Measurements from ENCODE around the gene PLVAP. TPM values are rescaled to one million over a fixed set of nuclear protein-coding genes. Genes with fewer than 3 reads are reported as not detected.

The PLVAP gene
- total and polyA plus RNA-seq, 9 of the 15 experiments (the other 6 are each of a cell fraction or from before 2014, with no cell fraction given) = 0.09 to 0.84 (median 0.51) TPM; not detected in 4

- 0 out of 2 replicates have a peak, but pooled peaks have one; percentile 32 for TF ChIP-seq CLOCK (CRISPR knock-in tag; IDR thresholded peaks at IDR 0.05; ENCODE audit: borderline replicate concordance)
- no peak for TF ChIP-seq ZNF586 (CRISPR knock-in tag; conservative IDR thresholded peaks at IDR 0.05)
- TF ChIP-seq NCOA6 (IDR thresholded peaks at IDR 0.05) = peak; percentile 99
- no peak for TF ChIP-seq ZNF23 (CRISPR knock-in tag; IDR thresholded peaks at IDR 0.05)
- TF ChIP-seq BRF2 (IDR thresholded peaks at IDR 0.05; ENCODE audit: borderline replicate concordance, insufficient read depth, insufficient read length) = no peak
- peak; percentile 73; the same call in 1 of the 2 replicates for TF ChIP-seq ETV1 (tag; conservative IDR thresholded peaks at IDR 0.05; ENCODE audit: low read depth)
- peak; percentile 18 for TF ChIP-seq ZBTB7A (IDR thresholded peaks at IDR 0.05; ENCODE audit: borderline replicate concordance, control insufficient read depth, low read depth, low read length)
- no peak for TF ChIP-seq CC2D1A (IDR thresholded peaks at IDR 0.05)
- no peak for TF ChIP-seq ZBTB5 (IDR thresholded peaks at IDR 0.05)
- TF ChIP-seq FOXJ3 (CRISPR knock-in tag; IDR thresholded peaks at IDR 0.05) = no peak
- no peak for TF ChIP-seq ZNF217 (CRISPR knock-in tag; IDR thresholded peaks at IDR 0.05)
- TF ChIP-seq MYC (IDR thresholded peaks at IDR 0.05; ENCODE audit: low read depth, low read length) = peak; percentile 89
- no peak for TF ChIP-seq MYC (CRISPR knock-in tag; IDR thresholded peaks at IDR 0.05; ENCODE audit: borderline replicate concordance, low read depth)
- TF ChIP-seq BRCA1 (IDR thresholded peaks at IDR 0.05) = no peak
- TF ChIP-seq BRCA1 (CRISPR knock-in tag; IDR thresholded peaks at IDR 0.05) = no peak
- TF ChIP-seq NR4A1 (CRISPR knock-in tag; IDR thresholded peaks at IDR 0.05) = no peak
- no peak for TF ChIP-seq NR4A1 (tag; IDR thresholded peaks at IDR 0.05)
- no peak for TF ChIP-seq SRSF9 (IDR thresholded peaks at IDR 0.05; ENCODE audit: borderline replicate concordance, low read depth, low read length)
- TF ChIP-seq PCBP1 (IDR thresholded peaks at IDR 0.05; ENCODE audit: low read depth, low read length, poor library complexity, severe bottlenecking) = peak; percentile 50
- TF ChIP-seq ATF1 (CRISPR knock-in tag; IDR thresholded peaks at IDR 0.05) = no peak
- peak; percentile 95 for TF ChIP-seq ATF1 (tag; IDR thresholded peaks at IDR 0.05)
- peak; percentile 48 for TF ChIP-seq MEIS2 (IDR thresholded peaks at IDR 0.05; ENCODE audit: partially characterized antibody)
- TF ChIP-seq KLF1 (tag; IDR thresholded peaks at IDR 0.05) = peak; percentile 63; the same call in 1 of the 2 replicates
- no peak for TF ChIP-seq ZNF77 (CRISPR knock-in tag; IDR thresholded peaks at IDR 0.05)
- TF ChIP-seq HMGN3 (IDR thresholded peaks at IDR 0.05; ENCODE audit: borderline replicate concordance, extremely low read depth, insufficient read length, low read depth, low read length) = peak; percentile 94
These were observed 42.7 kb upstream of the PLVAP start, which contains the start of gene MVB12A (continued) for GRCh38 chr19:17419621-17420474.

Data from K562 (cell line).